ENCODE data around the gene GRK5.
"Not testable (repeated sequence)": the region's sequence is repeated elsewhere in the genome, so short reads cannot be mapped to it uniquely, and the experiment has no call there.

DNA sequence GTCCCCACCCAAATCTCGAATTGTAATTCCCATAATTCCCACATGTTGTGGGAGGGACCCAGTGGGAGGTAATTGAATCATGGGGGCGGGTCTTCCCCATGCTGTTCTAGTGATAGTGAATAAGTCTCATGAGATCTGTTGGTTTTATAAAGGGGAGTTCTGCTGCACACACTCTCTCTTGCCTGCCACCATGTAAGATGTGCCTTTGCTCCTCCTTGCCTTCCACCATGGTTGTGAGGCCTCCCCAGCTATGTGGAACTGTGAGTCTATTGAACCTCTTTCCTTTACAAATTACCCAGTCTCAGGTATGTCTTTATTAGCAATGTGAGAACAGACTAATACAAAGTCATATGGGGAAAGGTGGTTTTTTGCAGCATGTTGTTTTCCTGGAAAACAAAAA lies 255.8 kb downstream of the GRK5 start:
- TF ChIP-seq, protein P1, sequence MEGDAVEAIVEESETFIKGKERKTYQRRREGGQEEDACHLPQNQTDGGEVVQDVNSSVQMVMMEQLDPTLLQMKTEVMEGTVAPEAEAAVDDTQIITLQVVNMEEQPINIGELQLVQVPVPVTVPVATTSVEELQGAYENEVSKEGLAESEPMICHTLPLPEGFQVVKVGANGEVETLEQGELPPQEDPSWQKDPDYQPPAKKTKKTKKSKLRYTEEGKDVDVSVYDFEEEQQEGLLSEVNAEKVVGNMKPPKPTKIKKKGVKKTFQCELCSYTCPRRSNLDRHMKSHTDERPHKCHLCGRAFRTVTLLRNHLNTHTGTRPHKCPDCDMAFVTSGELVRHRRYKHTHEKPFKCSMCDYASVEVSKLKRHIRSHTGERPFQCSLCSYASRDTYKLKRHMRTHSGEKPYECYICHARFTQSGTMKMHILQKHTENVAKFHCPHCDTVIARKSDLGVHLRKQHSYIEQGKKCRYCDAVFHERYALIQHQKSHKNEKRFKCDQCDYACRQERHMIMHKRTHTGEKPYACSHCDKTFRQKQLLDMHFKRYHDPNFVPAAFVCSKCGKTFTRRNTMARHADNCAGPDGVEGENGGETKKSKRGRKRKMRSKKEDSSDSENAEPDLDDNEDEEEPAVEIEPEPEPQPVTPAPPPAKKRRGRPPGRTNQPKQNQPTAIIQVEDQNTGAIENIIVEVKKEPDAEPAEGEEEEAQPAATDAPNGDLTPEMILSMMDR (IDR thresholded peaks at IDR 0.05), result not testable (repeated sequence)
- TF ChIP-seq POLR2A (IDR thresholded peaks at IDR 0.05), result not testable (repeated sequence)
